ENCODE data around the gene KSR1. TPM values are rescaled to one million over a fixed set of nuclear protein-coding genes. Genes with fewer than 3 reads are reported as not detected.

The KSR1 gene
- total and polyA plus RNA-seq, 2 of the 8 experiments (the other 6 are each of a cell fraction or from before 2014, with no cell fraction given): 14.1 to 34.7 TPM

DNA sequence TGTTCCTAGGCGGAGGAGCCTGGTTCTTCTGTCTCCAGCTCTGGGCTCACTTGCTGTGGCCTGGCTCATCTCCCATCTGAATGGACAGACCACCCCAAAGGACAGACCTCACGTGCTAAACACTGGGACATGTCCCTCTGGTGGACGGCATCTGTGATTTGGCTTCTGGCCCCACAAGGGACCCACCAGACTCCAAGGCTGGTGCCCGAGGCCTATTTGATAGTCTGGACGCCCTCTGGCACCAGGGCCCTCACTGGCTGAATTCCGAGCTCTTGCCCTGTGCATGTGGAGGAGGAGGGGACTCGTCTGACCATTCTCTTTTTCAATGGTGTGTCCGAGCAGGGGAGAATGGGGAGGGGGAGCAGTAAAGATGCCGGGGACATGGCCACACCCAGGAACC is 112.0 kb downstream of the KSR1 start (continued):
- no peak for TF ChIP-seq KDM4A (IDR thresholded peaks at IDR 0.05; ENCODE audit: low read depth, low read length, severe bottlenecking)
- TF ChIP-seq EP300 (IDR thresholded peaks at IDR 0.05; ENCODE audit: borderline replicate concordance in 1 of 2, low read depth in 2 of 2, low read length in 2 of 2): no peak

All from H1 (cell line).